GM23338 (cell line): ENCODE results near the gene ADSS1. TPM values are rescaled to one million over a fixed set of nuclear protein-coding genes. Genes with fewer than 3 reads are reported as not detected.

Source experiments
- ATAC-seq: fragments of 200-7000 bp; cut with Tn5 transposase; 3 replicates; pipeline ENCODE4 v1.9.1; 2020
- DNase-seq: peaks from one replicate; pipeline ENCODE4 v3.0.0-alpha.2; 2015; ENCODE audit warnings: low spot score
- H2AFZ ChIP-seq: fragments of 200-600 bp; sonication (generic); 2 replicates; pipeline ENCODE4 v1.8.0; 2016; ENCODE audit warnings: antibody characterized with exemption, mild to moderate bottlenecking, moderate library complexity
- H3F3A ChIP-seq: fragments of 200-600 bp; sonication (generic); replicated peaks from 2 replicates; pipeline ENCODE4 v1.8.0; 2017; ENCODE audit warnings: antibody characterized with exemption, mixed run types, low read depth
- H3K27ac ChIP-seq: fragments of 200-600 bp; sonication (generic); 2 replicates; pipeline ENCODE4 v1.6.1; 2016; ENCODE audit warnings: low read depth
- H3K27me3 ChIP-seq: fragments of 200-600 bp; sonication (generic); 2 replicates; pipeline ENCODE4 v1.8.0; 2016; ENCODE audit warnings: mild to moderate bottlenecking, mixed run types, moderate library complexity; ENCODE audit not compliant: insufficient read depth
- H3K36me3 ChIP-seq: fragments of 200-600 bp; sonication (generic); 2 replicates; pipeline ENCODE4 v1.8.0; 2016; ENCODE audit warnings: mild to moderate bottlenecking; ENCODE audit not compliant: insufficient read depth
- H3K4me1 ChIP-seq: fragments of 200-600 bp; sonication (generic); 2 replicates; pipeline ENCODE4 v1.8.0; 2016; ENCODE audit warnings: mild to moderate bottlenecking, moderate library complexity; ENCODE audit not compliant: insufficient read depth
- H3K4me2 ChIP-seq: fragments of 200-600 bp; sonication (generic); 2 replicates; pipeline ENCODE4 v1.7.1; 2017; ENCODE audit warnings: mixed run types
- H3K4me3 ChIP-seq: fragments of 200-600 bp; sonication (generic); 2 replicates; pipeline ENCODE4 v1.6.1; 2016; ENCODE audit warnings: mixed run types
- H3K79me2 ChIP-seq: fragments of 200-600 bp; sonication (generic); replicated peaks from 2 replicates; pipeline ENCODE4 v1.8.0; 2017; ENCODE audit warnings: mild to moderate bottlenecking; ENCODE audit not compliant: insufficient read depth
- H3K9me2 ChIP-seq: fragments of 200-600 bp; sonication (generic); 2 replicates; pipeline ENCODE4 v1.8.0; 2017; ENCODE audit not compliant: insufficient read depth
- H4K20me1 ChIP-seq: fragments of 200-600 bp; sonication (generic); replicated peaks from 2 replicates; pipeline ENCODE4 v1.8.0; 2017; ENCODE audit warnings: mild to moderate bottlenecking; ENCODE audit not compliant: insufficient read depth
- H3K27ac Mint-ChIP-seq: 2 replicates; pipeline ENCODE4 v1.8.0; 2020; ENCODE audit warnings: inconsistent platforms, mild to moderate bottlenecking, moderate library complexity, mixed read lengths
- H3K27me3 Mint-ChIP-seq: 3 replicates; pipeline ENCODE4 v1.8.0; 2022; ENCODE audit warnings: low read depth, mild to moderate bottlenecking, moderate library complexity, mixed read lengths, inconsistent platforms; ENCODE audit not compliant: insufficient read depth, poor library complexity
- H3K36me3 Mint-ChIP-seq: 3 replicates; pipeline ENCODE4 v1.8.0; 2021; ENCODE audit warnings: low read depth, mild to moderate bottlenecking, inconsistent platforms, moderate library complexity, mixed read lengths
- H3K4me1 Mint-ChIP-seq: 3 replicates; pipeline ENCODE4 v1.8.0; 2020; ENCODE audit warnings: mild to moderate bottlenecking, inconsistent platforms, mixed read lengths
- H3K4me3 Mint-ChIP-seq: 3 replicates; pipeline ENCODE4 v1.8.0; 2021; ENCODE audit warnings: moderate library complexity, mild to moderate bottlenecking, inconsistent platforms, mixed read lengths
- H3K9me3 Mint-ChIP-seq: 3 replicates; pipeline ENCODE4 v1.8.0; 2020; ENCODE audit warnings: moderate library complexity, mild to moderate bottlenecking, inconsistent platforms, mixed read lengths
- EZH2 ChIP-seq: fragments of 200-600 bp; sonication (generic); IDR thresholded peaks from one replicate; pipeline ENCODE4 v1.8.0; 2017; ENCODE audit warnings: antibody characterized with exemption, mild to moderate bottlenecking, low read depth; ENCODE audit not compliant: unreplicated experiment
- EZH2phosphoT487 ChIP-seq: fragments of 200-600 bp; sonication (generic); IDR thresholded peaks from one replicate; pipeline ENCODE4 v1.8.1; 2018; ENCODE audit warnings: antibody characterized with exemption; ENCODE audit not compliant: unreplicated experiment
- JUNB ChIP-seq: IDR thresholded peaks from one replicate; pipeline ENCODE4 v1.6.1; 2016; ENCODE audit warnings: antibody characterized with exemption; ENCODE audit not compliant: unreplicated experiment
- NANOG ChIP-seq: IDR thresholded peaks from 2 replicates; pipeline ENCODE4 v1.6.1; 2016; ENCODE audit warnings: antibody characterized with exemption, borderline replicate concordance
- POLR2AphosphoS5 ChIP-seq: IDR thresholded peaks from 2 replicates; pipeline ENCODE4 v1.6.1; 2016; ENCODE audit warnings: antibody characterized with exemption, low read depth
- STAT1 ChIP-seq: IDR thresholded peaks from one replicate; pipeline ENCODE4 v1.6.1; 2016; ENCODE audit warnings: antibody characterized with exemption; ENCODE audit not compliant: unreplicated experiment
- ZNF331 ChIP-seq: fragments of 250-450 bp; sonication (Bioruptor Pico); IDR thresholded peaks from 2 replicates; pipeline ENCODE4 v1.5.0; 2020; ENCODE audit warnings: low read depth, mild to moderate bottlenecking, moderate library complexity
- polyA plus RNA-seq: library from polyadenylated mRNA; unstranded; fragments of >200 nt; fragmentation: Nextera tagmentation; extraction: Ambion mirVana; gene quantifications from 2 replicates; pipeline ENCODE4 v1.2.1, GENCODE V29; 2016
- total RNA-seq: library from RNA; depleted of rRNA; stranded (reverse); fragments of >200 nt; shearing (Covaris generic); gene quantifications from 2 replicates; pipeline ENCODE4 v1.2.3, GENCODE V29; 2014
- TF ChIP-seq, protein P1 (sequence below), 2 experiments: fragments of 200-600 bp in 1 of 2; sonication (generic) in 1 of 2; conservative IDR thresholded peaks; 2 replicates each; pipeline versions ENCODE4 v1.5.1 to v1.6.1; 2016 to 2017; ENCODE audit warnings: antibody characterized with exemption in 2 of 2, low read depth in 2 of 2, mild to moderate bottlenecking in 2 of 2, moderate library complexity in 1 of 2
- TF ChIP-seq, protein P2 (sequence below): IDR thresholded peaks from 2 replicates; pipeline ENCODE4 v1.6.1; 2016; ENCODE audit warnings: antibody characterized with exemption
- TF ChIP-seq, protein P3 (sequence below): fragments of 250-450 bp; sonication (Bioruptor Pico); IDR thresholded peaks from 2 replicates; pipeline ENCODE4 v1.5.0; 2020; ENCODE audit warnings: mild to moderate bottlenecking, moderate library complexity

The ADSS1 gene
- total and polyA plus RNA-seq, 2 experiments from 2014 or later, result 9.5 to 11.6 TPM

DNA sequence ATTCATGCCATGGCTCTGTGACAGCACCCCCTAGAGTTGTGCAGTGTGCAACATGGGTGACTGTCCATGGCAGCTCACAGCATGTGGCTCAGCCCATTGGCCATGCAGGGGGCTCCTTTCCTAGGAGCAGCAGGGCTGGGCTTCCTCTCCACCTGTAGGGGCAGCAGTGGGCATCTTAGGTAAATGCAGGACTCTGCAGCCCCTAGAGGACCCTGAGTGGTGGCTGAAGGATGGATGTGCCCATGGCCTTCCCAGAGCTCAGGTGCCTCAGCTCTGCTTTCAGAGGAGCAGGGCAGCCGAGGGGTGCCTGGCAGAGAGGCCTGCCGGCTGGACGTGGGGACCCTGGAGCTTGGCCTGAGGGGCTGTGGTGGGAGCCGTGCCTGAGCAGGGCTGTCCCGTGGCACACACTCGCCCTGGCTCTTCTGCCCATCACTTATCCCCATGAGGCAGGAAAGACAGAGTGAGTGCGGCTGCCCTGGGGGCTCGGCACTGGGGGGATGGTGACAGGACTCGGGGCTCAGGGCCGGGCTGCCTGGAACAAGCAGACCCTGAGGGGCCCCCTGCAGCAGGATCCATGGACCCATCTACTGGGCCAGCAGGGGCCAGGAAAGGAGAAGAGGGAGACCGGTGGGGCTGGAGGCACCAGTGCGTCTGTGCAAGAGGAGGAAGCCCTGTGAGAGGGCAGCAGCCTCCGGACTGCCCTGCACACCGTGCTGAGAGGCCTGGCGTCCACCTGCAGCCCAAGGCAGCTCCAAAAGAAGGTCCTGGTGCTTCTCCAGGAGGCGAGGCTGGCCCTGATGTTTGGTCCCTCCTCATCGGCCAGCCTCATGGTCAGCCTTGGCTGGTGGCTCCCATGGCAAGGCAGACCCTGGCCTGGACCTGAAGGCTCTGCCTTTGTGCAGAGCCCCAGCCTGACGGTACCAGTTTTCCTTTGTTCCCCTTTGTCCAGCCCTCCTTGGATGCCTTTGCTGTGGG is 7.6 kb downstream of the ADSS1 start:
- Mint-ChIP-seq H3K36me3 (no peaks in the 10 kb centered on the region; the same call in 2 of the 3 replicates), H3K4me3 (no peak overlapping the region), H3K27me3 (peaks cover 13% of the 10 kb centered on the region), H3K9me3 (peaks cover 4% of the 10 kb centered on the region; the same call in 2 of the 3 replicates), H3K4me1 (no peaks in the 10 kb centered on the region), H3K27ac (no peak overlapping the region)
- ATAC-seq, result peak; percentile 84
- Histone ChIP-seq H3K4me1 (no peaks in the 10 kb centered on the region), H3K4me3 (no peak overlapping the region), H4K20me1 (no peaks in the 10 kb centered on the region), H3K4me2 (no peak overlapping the region), H2AFZ (no peak overlapping the region), H3K36me3 (no peaks in the 10 kb centered on the region), H3K79me2 (no peaks in the 10 kb centered on the region), H3K27me3 (no peaks in the 10 kb centered on the region), H3F3A (no peaks in the 10 kb centered on the region; the same call in 1 of the 2 replicates), H3K27ac (no peak overlapping the region), H3K9me2 (no peaks in the 10 kb centered on the region)
- peak; percentile 87 for DNase-seq
- TF ChIP-seq, protein P1, sequence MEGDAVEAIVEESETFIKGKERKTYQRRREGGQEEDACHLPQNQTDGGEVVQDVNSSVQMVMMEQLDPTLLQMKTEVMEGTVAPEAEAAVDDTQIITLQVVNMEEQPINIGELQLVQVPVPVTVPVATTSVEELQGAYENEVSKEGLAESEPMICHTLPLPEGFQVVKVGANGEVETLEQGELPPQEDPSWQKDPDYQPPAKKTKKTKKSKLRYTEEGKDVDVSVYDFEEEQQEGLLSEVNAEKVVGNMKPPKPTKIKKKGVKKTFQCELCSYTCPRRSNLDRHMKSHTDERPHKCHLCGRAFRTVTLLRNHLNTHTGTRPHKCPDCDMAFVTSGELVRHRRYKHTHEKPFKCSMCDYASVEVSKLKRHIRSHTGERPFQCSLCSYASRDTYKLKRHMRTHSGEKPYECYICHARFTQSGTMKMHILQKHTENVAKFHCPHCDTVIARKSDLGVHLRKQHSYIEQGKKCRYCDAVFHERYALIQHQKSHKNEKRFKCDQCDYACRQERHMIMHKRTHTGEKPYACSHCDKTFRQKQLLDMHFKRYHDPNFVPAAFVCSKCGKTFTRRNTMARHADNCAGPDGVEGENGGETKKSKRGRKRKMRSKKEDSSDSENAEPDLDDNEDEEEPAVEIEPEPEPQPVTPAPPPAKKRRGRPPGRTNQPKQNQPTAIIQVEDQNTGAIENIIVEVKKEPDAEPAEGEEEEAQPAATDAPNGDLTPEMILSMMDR (conservative IDR thresholded peaks at IDR 0.05; ENCODE audit: low read depth in 2 of 2), result peak; percentile 65
- TF ChIP-seq EZH2 (no peak), ZNF331 (CRISPR knock-in tag) (no peak)

DNA sequence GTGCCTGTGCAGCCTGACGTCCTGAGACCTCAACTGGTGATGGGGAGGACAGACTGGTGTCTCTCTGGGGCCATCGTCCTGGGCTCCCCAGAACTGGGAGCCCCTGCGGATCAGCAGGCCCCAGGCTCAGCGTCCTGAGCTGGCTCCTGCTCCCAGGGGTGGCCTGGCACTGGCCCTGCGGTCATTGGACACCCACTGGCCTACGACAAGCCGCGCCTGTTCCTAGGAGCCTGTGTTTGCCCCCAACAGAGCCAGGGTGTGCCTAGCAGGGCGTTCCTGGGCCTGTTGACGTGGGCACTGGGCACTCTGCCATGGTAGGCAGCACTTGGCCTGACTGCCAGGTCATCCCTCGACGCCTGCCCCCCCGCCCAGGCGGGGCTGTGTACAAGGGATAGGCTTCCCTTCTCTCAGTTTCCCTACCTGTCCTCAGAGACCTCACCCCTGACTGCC is 8.4 kb downstream of the ADSS1 start:
- Mint-ChIP-seq H3K9me3 (peaks cover 4% of the 10 kb centered on the region; the same call in 2 of the 3 replicates), H3K4me3 (no peak overlapping the region), H3K4me1 (no peaks in the 10 kb centered on the region), H3K36me3 (no peaks in the 10 kb centered on the region; the same call in 2 of the 3 replicates), H3K27me3 (peaks cover 11% of the 10 kb centered on the region), H3K27ac (no peak overlapping the region)
- H3K4me1 ChIP-seq, result no peaks in the 10 kb centered on the region
- H3K4me2 ChIP-seq, result no peak overlapping the region
- H3K79me2 ChIP-seq, result no peaks in the 10 kb centered on the region
- no peak overlapping the region for H3K27ac ChIP-seq
- no peak overlapping the region for H3K4me3 ChIP-seq
- no peak for ATAC-seq
- H3F3A ChIP-seq, result no peaks in the 10 kb centered on the region
- TF ChIP-seq EZH2phosphoT487 (no peak), JUNB (no peak), STAT1 (no peak), ZNF331 (CRISPR knock-in tag) (no peak), POLR2AphosphoS5 (no peak), NANOG (no peak)
- TF ChIP-seq, protein P2, sequence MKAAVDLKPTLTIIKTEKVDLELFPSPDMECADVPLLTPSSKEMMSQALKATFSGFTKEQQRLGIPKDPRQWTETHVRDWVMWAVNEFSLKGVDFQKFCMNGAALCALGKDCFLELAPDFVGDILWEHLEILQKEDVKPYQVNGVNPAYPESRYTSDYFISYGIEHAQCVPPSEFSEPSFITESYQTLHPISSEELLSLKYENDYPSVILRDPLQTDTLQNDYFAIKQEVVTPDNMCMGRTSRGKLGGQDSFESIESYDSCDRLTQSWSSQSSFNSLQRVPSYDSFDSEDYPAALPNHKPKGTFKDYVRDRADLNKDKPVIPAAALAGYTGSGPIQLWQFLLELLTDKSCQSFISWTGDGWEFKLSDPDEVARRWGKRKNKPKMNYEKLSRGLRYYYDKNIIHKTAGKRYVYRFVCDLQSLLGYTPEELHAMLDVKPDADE, result no peak
- TF ChIP-seq, protein P3, sequence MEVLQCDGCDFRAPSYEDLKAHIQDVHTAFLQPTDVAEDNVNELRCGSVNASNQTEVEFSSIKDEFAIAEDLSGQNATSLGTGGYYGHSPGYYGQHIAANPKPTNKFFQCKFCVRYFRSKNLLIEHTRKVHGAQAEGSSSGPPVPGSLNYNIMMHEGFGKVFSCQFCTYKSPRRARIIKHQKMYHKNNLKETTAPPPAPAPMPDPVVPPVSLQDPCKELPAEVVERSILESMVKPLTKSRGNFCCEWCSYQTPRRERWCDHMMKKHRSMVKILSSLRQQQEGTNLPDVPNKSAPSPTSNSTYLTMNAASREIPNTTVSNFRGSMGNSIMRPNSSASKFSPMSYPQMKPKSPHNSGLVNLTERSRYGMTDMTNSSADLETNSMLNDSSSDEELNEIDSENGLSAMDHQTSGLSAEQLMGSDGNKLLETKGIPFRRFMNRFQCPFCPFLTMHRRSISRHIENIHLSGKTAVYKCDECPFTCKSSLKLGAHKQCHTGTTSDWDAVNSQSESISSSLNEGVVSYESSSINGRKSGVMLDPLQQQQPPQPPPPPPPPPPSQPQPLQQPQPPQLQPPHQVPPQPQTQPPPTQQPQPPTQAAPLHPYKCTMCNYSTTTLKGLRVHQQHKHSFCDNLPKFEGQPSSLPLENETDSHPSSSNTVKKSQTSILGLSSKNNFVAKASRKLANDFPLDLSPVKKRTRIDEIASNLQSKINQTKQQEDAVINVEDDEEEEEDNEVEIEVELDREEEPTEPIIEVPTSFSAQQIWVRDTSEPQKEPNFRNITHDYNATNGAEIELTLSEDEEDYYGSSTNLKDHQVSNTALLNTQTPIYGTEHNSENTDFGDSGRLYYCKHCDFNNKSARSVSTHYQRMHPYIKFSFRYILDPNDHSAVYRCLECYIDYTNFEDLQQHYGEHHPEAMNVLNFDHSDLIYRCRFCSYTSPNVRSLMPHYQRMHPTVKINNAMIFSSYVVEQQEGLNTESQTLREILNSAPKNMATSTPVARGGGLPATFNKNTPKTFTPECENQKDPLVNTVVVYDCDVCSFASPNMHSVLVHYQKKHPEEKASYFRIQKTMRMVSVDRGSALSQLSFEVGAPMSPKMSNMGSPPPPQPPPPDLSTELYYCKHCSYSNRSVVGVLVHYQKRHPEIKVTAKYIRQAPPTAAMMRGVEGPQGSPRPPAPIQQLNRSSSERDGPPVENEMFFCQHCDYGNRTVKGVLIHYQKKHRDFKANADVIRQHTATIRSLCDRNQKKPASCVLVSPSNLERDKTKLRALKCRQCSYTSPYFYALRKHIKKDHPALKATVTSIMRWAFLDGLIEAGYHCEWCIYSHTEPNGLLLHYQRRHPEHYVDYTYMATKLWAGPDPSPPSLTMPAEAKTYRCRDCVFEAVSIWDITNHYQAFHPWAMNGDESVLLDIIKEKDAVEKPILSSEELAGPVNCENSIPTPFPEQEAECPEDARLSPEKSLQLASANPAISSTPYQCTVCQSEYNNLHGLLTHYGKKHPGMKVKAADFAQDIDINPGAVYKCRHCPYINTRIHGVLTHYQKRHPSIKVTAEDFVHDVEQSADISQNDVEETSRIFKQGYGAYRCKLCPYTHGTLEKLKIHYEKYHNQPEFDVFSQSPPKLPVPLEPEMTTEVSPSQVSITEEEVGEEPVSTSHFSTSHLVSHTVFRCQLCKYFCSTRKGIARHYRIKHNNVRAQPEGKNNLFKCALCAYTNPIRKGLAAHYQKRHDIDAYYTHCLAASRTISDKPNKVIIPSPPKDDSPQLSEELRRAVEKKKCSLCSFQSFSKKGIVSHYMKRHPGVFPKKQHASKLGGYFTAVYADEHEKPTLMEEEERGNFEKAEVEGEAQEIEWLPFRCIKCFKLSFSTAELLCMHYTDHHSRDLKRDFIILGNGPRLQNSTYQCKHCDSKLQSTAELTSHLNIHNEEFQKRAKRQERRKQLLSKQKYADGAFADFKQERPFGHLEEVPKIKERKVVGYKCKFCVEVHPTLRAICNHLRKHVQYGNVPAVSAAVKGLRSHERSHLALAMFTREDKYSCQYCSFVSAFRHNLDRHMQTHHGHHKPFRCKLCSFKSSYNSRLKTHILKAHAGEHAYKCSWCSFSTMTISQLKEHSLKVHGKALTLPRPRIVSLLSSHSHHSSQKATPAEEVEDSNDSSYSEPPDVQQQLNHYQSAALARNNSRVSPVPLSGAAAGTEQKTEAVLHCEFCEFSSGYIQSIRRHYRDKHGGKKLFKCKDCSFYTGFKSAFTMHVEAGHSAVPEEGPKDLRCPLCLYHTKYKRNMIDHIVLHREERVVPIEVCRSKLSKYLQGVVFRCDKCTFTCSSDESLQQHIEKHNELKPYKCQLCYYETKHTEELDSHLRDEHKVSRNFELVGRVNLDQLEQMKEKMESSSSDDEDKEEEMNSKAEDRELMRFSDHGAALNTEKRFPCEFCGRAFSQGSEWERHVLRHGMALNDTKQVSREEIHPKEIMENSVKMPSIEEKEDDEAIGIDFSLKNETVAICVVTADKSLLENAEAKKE, result no peak
- no peaks in the 10 kb centered on the region for H3K36me3 ChIP-seq
- H3K9me2 ChIP-seq, result no peaks in the 10 kb centered on the region
- no peak overlapping the region for H2AFZ ChIP-seq
- H4K20me1 ChIP-seq, result no peaks in the 10 kb centered on the region
- no peak for DNase-seq
- H3K27me3 ChIP-seq, result no peaks in the 10 kb centered on the region
